CD14-positive monocyte (primary cell): ENCODE measurements around the gene WSB2. TPM values are rescaled to one million over a fixed set of nuclear protein-coding genes. Genes with fewer than 3 reads are reported as not detected.
A peak's percentile ranks its signal among the peaks of the same experiment; 100 is the strongest.

ENCODE experiments used
- DNase-seq, 3 donors: peaks; one replicate each; pipeline ENCODE4 v3.0.0-alpha.2; 2011 to 2022
- H2AFZ ChIP-seq: 2 replicates; pipeline ENCODE4 v1.6.0; 2012; ENCODE audit warnings: mild to moderate bottlenecking, low read depth, low read length, inconsistent platforms; ENCODE audit not compliant: insufficient read depth, poor library complexity, severe bottlenecking
- H3K27ac ChIP-seq, 2 donors: 1 replicate in 1 of 2; 2 replicates in 1 of 2; pipeline ENCODE4 v1.5.1; 2012 to 2013; ENCODE audit warnings: low read length in 2 of 2, control low read depth in 1 of 2, inconsistent platforms in 1 of 2, low read depth in 1 of 2, mild to moderate bottlenecking in 1 of 2
- H3K27me3 ChIP-seq, 2 donors: one replicate each; pipeline versions ENCODE4 v1.6.0 to v1.6.1; 2011 to 2013; ENCODE audit warnings: low read length in 2 of 2; ENCODE audit not compliant: control insufficient read depth in 2 of 2, insufficient read depth in 2 of 2
- H3K36me3 ChIP-seq, 2 donors: replicated peaks in 1 of 2; 1 replicate in 1 of 2; 2 replicates in 1 of 2; pipeline versions ENCODE4 v1.5.1 to v1.6.1; 2012 to 2013; ENCODE audit warnings: low read length in 2 of 2, control low read depth in 1 of 2, inconsistent platforms in 1 of 2, mild to moderate bottlenecking in 1 of 2; ENCODE audit not compliant: insufficient read depth in 2 of 2, control insufficient read depth in 1 of 2
- H3K4me1 ChIP-seq, 2 donors: 1 replicate in 1 of 2; 2 replicates in 1 of 2; pipeline versions ENCODE4 v1.5.1 to v1.6.1; 2012 to 2013; ENCODE audit warnings: low read length in 2 of 2, control low read depth in 1 of 2, inconsistent platforms in 1 of 2, mild to moderate bottlenecking in 1 of 2, moderate library complexity in 1 of 2; ENCODE audit not compliant: insufficient read depth in 2 of 2, control insufficient read depth in 1 of 2
- H3K4me2 ChIP-seq: replicated peaks from 2 replicates; pipeline ENCODE3; 2012; ENCODE audit warnings: low read length, moderate library complexity, mild to moderate bottlenecking; ENCODE audit not compliant: poor library complexity, severe bottlenecking; ENCODE audit errors: extremely low read depth
- H3K4me3 ChIP-seq, 3 experiments: fragments of 200-600 bp in 1 of 3; sonication (generic) in 1 of 3; replicated peaks in 1 of 3; 1 replicate in 2 of 3; 2 replicates in 1 of 3; pipeline ENCODE4 v1.5.1; 2011 to 2013; ENCODE audit warnings: low read length in 3 of 3, mild to moderate bottlenecking in 3 of 3, control low read depth in 2 of 3, low read depth in 2 of 3, inconsistent platforms in 1 of 3, moderate library complexity in 1 of 3
- H3K79me2 ChIP-seq: 2 replicates; pipeline ENCODE4 v1.6.0; 2012; ENCODE audit warnings: mild to moderate bottlenecking, control low read depth, inconsistent platforms, low read length, moderate library complexity; ENCODE audit not compliant: insufficient read depth
- H3K9ac ChIP-seq: 2 replicates; pipeline ENCODE4 v1.6.0; 2017; ENCODE audit warnings: low read length, mild to moderate bottlenecking; ENCODE audit not compliant: insufficient read depth, poor library complexity, severe bottlenecking
- H3K9me3 ChIP-seq, 2 donors: replicated peaks in 1 of 2; 1 replicate in 1 of 2; 2 replicates in 1 of 2; pipeline versions ENCODE4 v1.5.1 to v1.6.1; 2012 to 2013; ENCODE audit warnings: low read length in 2 of 2, control low read depth in 1 of 2; ENCODE audit not compliant: control insufficient read depth in 1 of 2, insufficient read depth in 1 of 2
- H4K20me1 ChIP-seq: 2 replicates; pipeline ENCODE4 v1.6.0; 2012; ENCODE audit warnings: mild to moderate bottlenecking, low read length, control low read depth, moderate library complexity; ENCODE audit not compliant: insufficient read depth
- H3K27ac Mint-ChIP-seq, 7 donors: one replicate each; pipeline ENCODE4 v1.8.0; 2020; ENCODE audit warnings: mild to moderate bottlenecking in 7 of 7, mixed read lengths in 7 of 7, moderate library complexity in 6 of 7, inconsistent platforms in 2 of 7
- H3K27me3 Mint-ChIP-seq, 3 donors: one replicate each; pipeline ENCODE4 v1.8.0; 2021 to 2022; ENCODE audit warnings: low read depth in 3 of 3, mild to moderate bottlenecking in 3 of 3, mixed read lengths in 3 of 3, moderate library complexity in 3 of 3, inconsistent platforms in 1 of 3
- H3K36me3 Mint-ChIP-seq, 2 donors: one replicate each; pipeline ENCODE4 v1.8.0; 2020; ENCODE audit warnings: mixed read lengths in 2 of 2, inconsistent platforms in 1 of 2, mild to moderate bottlenecking in 1 of 2
- H3K4me1 Mint-ChIP-seq: one replicate; pipeline ENCODE4 v1.8.0; 2020; ENCODE audit warnings: mild to moderate bottlenecking, mixed read lengths
- H3K4me3 Mint-ChIP-seq, 2 donors: one replicate each; pipeline ENCODE4 v1.8.0; 2020; ENCODE audit warnings: mild to moderate bottlenecking in 2 of 2, mixed read lengths in 2 of 2, moderate library complexity in 1 of 2
- H3K9me3 Mint-ChIP-seq, 7 donors: one replicate each; pipeline ENCODE4 v1.8.0; 2020 to 2022; ENCODE audit warnings: mixed read lengths in 7 of 7, mild to moderate bottlenecking in 6 of 7, moderate library complexity in 6 of 7, inconsistent platforms in 2 of 7
- CTCF ChIP-seq: fragments of 200-600 bp; IDR thresholded peaks from one replicate; pipeline ENCODE4 v1.8.0; 2022; ENCODE audit warnings: antibody characterized with exemption, mild to moderate bottlenecking
- WGBS: methylation state at CpG from one replicate; pipeline ENCODE4 v1.1.5; 2013; ENCODE audit warnings: missing lambda C conversion rate; ENCODE audit not compliant: insufficient coverage; 5-methylcytosine and 5-hydroxymethylcytosine counted together
- intact Hi-C, 2 donors: fragments of 100-400 bp; cut with micrococcal nuclease; formaldehyde crosslinking; loops; one replicate each; pipeline versions ENCODE4 v1.15.0 to v1.15.1; 2023
- polyA plus RNA-seq, 3 donors: library from polyadenylated mRNA; depleted of rRNA in 1 of 3; unstranded in 2 of 3; stranded (reverse) in 1 of 3; fragments of 300-500 nt in 2 of 3; fragments of >200 nt in 1 of 3; fragmentation: Illumina TruSeq in 2 of 3; gene quantifications; 1 replicate in 2 of 3; 2 replicates in 1 of 3; pipeline ENCODE4 v1.2.3, GENCODE V29; 2012 to 2021

Gene WSB2
- polyA plus RNA-seq, 3 donors, result 25.4 to 36.3 (median 25.8) TPM

DNA sequence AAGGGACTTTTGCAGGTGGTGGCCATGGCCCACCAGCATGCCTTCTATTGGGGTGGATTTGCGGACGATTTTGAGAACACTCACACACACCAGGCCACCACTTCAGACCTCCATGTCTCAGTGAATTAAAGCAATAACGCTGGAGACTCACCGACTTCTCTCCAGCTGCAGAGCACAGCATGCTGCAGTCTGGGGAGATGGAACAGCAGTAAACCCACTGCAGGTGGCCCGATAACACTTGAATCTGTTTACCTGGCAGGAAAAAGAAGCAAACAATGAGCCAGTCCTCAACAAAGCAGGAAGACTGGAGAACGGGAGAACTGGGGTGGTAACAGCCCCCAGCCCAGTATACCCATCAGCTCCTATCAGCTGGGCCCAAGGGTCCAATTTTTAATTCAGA, 22.8 kb downstream of the WSB2 start:
- WGBS, result 80% methylated on average over 3 of the region's 6 CpGs
- TF ChIP-seq CTCF, result no peak
- no peak overlapping the region for H2AFZ ChIP-seq
- no peak overlapping the region for H3K4me3 Mint-ChIP-seq
- no peak overlapping the region for H3K4me3 ChIP-seq
- no peak for DNase-seq
- no peaks in the 10 kb centered on the region for H4K20me1 ChIP-seq
- H3K9ac ChIP-seq, result no peak overlapping the region
- no peaks in the 10 kb centered on the region for H3K4me1 ChIP-seq
- H3K4me1 Mint-ChIP-seq, result peaks cover 1% of the 10 kb centered on the region
- H3K27ac ChIP-seq, result peak overlapping the region in 1 of 2 donors; percentile 0
- H3K9me3 Mint-ChIP-seq, result peaks cover 0 to 3% (median 0%) of the 10 kb centered on the region in 7 donors
- no peaks in the 10 kb centered on the region for H3K27me3 Mint-ChIP-seq
- H3K27ac Mint-ChIP-seq, result no peak overlapping the region
- intact Hi-C loops, result no loop called here
- H3K36me3 ChIP-seq, result peaks cover 74 to 100% of the 10 kb centered on the region in 2 donors
- H3K79me2 ChIP-seq, result no peaks in the 10 kb centered on the region
- H3K27me3 ChIP-seq, result no peaks in the 10 kb centered on the region
- H3K36me3 Mint-ChIP-seq, result peaks cover 78 to 94% of the 10 kb centered on the region in 2 donors
- no peak overlapping the region for H3K4me2 ChIP-seq
- no peaks in the 10 kb centered on the region for H3K9me3 ChIP-seq

- H3K4me3 ChIP-seq, result no peak overlapping the region
- H3K9me3 Mint-ChIP-seq, result peaks cover 0 to 3% (median 0%) of the 10 kb centered on the region in 7 donors
- H3K27me3 Mint-ChIP-seq, result no peaks in the 10 kb centered on the region
- no peak overlapping the region for H3K27ac Mint-ChIP-seq
- no peak for DNase-seq
- 100% methylated on average over 3 of the region's 11 CpGs for WGBS
- no peaks in the 10 kb centered on the region for H3K27me3 ChIP-seq
- no peaks in the 10 kb centered on the region for H3K9me3 ChIP-seq
- H3K79me2 ChIP-seq, result no peaks in the 10 kb centered on the region
- peaks cover 74 to 100% of the 10 kb centered on the region in 2 donors for H3K36me3 ChIP-seq
- no peak for TF ChIP-seq CTCF
- no peaks in the 10 kb centered on the region for H3K4me1 ChIP-seq
- peaks cover 74 to 92% of the 10 kb centered on the region in 2 donors for H3K36me3 Mint-ChIP-seq
- H3K4me1 Mint-ChIP-seq, result peaks cover 1% of the 10 kb centered on the region
- H3K4me3 Mint-ChIP-seq, result no peak overlapping the region
- no peak overlapping the region for H3K4me2 ChIP-seq
- H4K20me1 ChIP-seq, result no peaks in the 10 kb centered on the region
- H3K27ac ChIP-seq, result no peak overlapping the region
- intact Hi-C loops, result no loop called here
- H3K9ac ChIP-seq, result no peak overlapping the region
- H2AFZ ChIP-seq, result no peak overlapping the region
Measured at GRCh38 chr12:118036672-118037411, 24.1 kb downstream of the WSB2 start.
